ENCODE results near the gene PVALEF.

Gene PVALEF

GRCh38 chr17:81165246-81166032, at the start of gene PVALEF:
Gene PVALEF (plus strand): TSS chr17:81165507. CDS start chr17:81181227, 15,720 bp downstream.
- CTCF ChIA-PET = no interaction called here
- Mint-ChIP-seq H3K27me3 (peaks cover 46% of the 10 kb centered on the region), H3K36me3 (no peaks in the 10 kb centered on the region), H3K27ac (no peak within 1 kb of the TSS), H3K9me3 (no peaks in the 10 kb centered on the region), H3K4me3 (no peak within 1 kb of the TSS), H3K4me1 (peaks cover 2% of the 10 kb centered on the region)
- no peak for DNase-seq

- no peak for DNase-seq
- Mint-ChIP-seq H3K27ac (no peak overlapping the region), H3K4me1 (peaks cover 3% of the 10 kb centered on the region), H3K4me3 (no peak overlapping the region), H3K9me3 (no peaks in the 10 kb centered on the region), H3K27me3 (peaks cover 17% of the 10 kb centered on the region), H3K36me3 (no peaks in the 10 kb centered on the region)
- CTCF ChIA-PET = no interaction called here
Observed at GRCh38 chr17:81115749-81116464, 49.4 kb upstream of the PVALEF start.

GRCh38 chr17:81116704-81117103, 48.6 kb upstream of the PVALEF start:
- no peak overlapping the region for H3K4me3 Mint-ChIP-seq
- H3K36me3 Mint-ChIP-seq = no peaks in the 10 kb centered on the region
- H3K27ac Mint-ChIP-seq = no peak overlapping the region
- peaks cover 17% of the 10 kb centered on the region for H3K27me3 Mint-ChIP-seq
- CTCF ChIA-PET = interaction anchor here (1.2 kb wide), 1 partner anchor 19 kb away, joined by 4 read pairs; no protein-coding TSS in a partner anchor
- no peaks in the 10 kb centered on the region for H3K9me3 Mint-ChIP-seq
- peaks cover 3% of the 10 kb centered on the region for H3K4me1 Mint-ChIP-seq
- DNase-seq = no peak

- Mint-ChIP-seq H3K27ac (no peak overlapping the region), H3K4me3 (no peak overlapping the region), H3K27me3 (peaks cover 17% of the 10 kb centered on the region), H3K9me3 (no peaks in the 10 kb centered on the region), H3K4me1 (peaks cover 3% of the 10 kb centered on the region), H3K36me3 (no peaks in the 10 kb centered on the region)
- DNase-seq = no peak
- CTCF ChIA-PET = interaction anchor here (1.2 kb wide), 1 partner anchor 20 kb away, joined by 4 read pairs; no protein-coding TSS in a partner anchor
Observed at GRCh38 chr17:81117672-81118198, 47.6 kb upstream of the PVALEF start.

GRCh38 chr17:81118308-81119221, 46.7 kb upstream of the PVALEF start:
- H3K27ac Mint-ChIP-seq = no peak overlapping the region
- no peak for DNase-seq
- H3K4me1 Mint-ChIP-seq = peaks cover 3% of the 10 kb centered on the region
- H3K27me3 Mint-ChIP-seq = peaks cover 17% of the 10 kb centered on the region
- H3K9me3 Mint-ChIP-seq = no peaks in the 10 kb centered on the region
- H3K4me3 Mint-ChIP-seq = peak overlapping the region; percentile 24
- H3K36me3 Mint-ChIP-seq = no peaks in the 10 kb centered on the region
- CTCF ChIA-PET = no interaction called here

- CTCF ChIA-PET = no interaction called here
- H3K27ac Mint-ChIP-seq = peak overlapping the region; percentile 67
- peak overlapping the region; percentile 35 for H3K4me3 Mint-ChIP-seq
- no peaks in the 10 kb centered on the region for H3K9me3 Mint-ChIP-seq
- no peaks in the 10 kb centered on the region for H3K36me3 Mint-ChIP-seq
- peaks cover 3% of the 10 kb centered on the region for H3K4me1 Mint-ChIP-seq
- peak; percentile 86 for DNase-seq
- peaks cover 17% of the 10 kb centered on the region for H3K27me3 Mint-ChIP-seq
Observed at GRCh38 chr17:81119223-81120148, 45.8 kb upstream of the PVALEF start.

- Mint-ChIP-seq H3K27me3 (peaks cover 17% of the 10 kb centered on the region), H3K9me3 (no peaks in the 10 kb centered on the region), H3K4me1 (peaks cover 3% of the 10 kb centered on the region), H3K4me3 (no peak overlapping the region), H3K36me3 (no peaks in the 10 kb centered on the region), H3K27ac (no peak overlapping the region)
- no peak for DNase-seq
- CTCF ChIA-PET = no interaction called here
Observed at GRCh38 chr17:81120149-81120484, 45.2 kb upstream of the PVALEF start.

- H3K36me3 Mint-ChIP-seq = no peaks in the 10 kb centered on the region
- CTCF ChIA-PET = no interaction called here
Observed at GRCh38 chr17:81120695-81121621, 44.3 kb upstream of the PVALEF start.

GRCh38 chr17:81121841-81122733, 43.2 kb upstream of the PVALEF start:
- no peaks in the 10 kb centered on the region for H3K9me3 Mint-ChIP-seq
- CTCF ChIA-PET = no interaction called here
- no peak overlapping the region for H3K4me3 Mint-ChIP-seq
- H3K4me1 Mint-ChIP-seq = peaks cover 3% of the 10 kb centered on the region
- H3K36me3 Mint-ChIP-seq = no peaks in the 10 kb centered on the region
- peaks cover 17% of the 10 kb centered on the region for H3K27me3 Mint-ChIP-seq
- H3K27ac Mint-ChIP-seq = no peak overlapping the region
- DNase-seq = no peak

More at GRCh38 chr17:81120695-81121621, 44.3 kb upstream of the PVALEF start:
- Mint-ChIP-seq H3K27ac (no peak overlapping the region), H3K4me3 (no peak overlapping the region), H3K4me1 (peaks cover 3% of the 10 kb centered on the region), H3K27me3 (peaks cover 17% of the 10 kb centered on the region), H3K9me3 (no peaks in the 10 kb centered on the region)
- no peak for DNase-seq

- Mint-ChIP-seq H3K27me3 (peaks cover 13% of the 10 kb centered on the region), H3K36me3 (no peaks in the 10 kb centered on the region)
- CTCF ChIA-PET = interaction anchor here (0.7 kb wide), 1 partner anchor 19 kb away, joined by 3 read pairs; no protein-coding TSS in a partner anchor
Observed at GRCh38 chr17:81123052-81124048, 42.0 kb upstream of the PVALEF start.

GRCh38 chr17:81124377-81124776, 40.9 kb upstream of the PVALEF start:
- Mint-ChIP-seq H3K4me1 (no peaks in the 10 kb centered on the region), H3K27ac (no peak overlapping the region), H3K9me3 (no peaks in the 10 kb centered on the region), H3K27me3 (peaks cover 4% of the 10 kb centered on the region), H3K4me3 (no peak overlapping the region), H3K36me3 (no peaks in the 10 kb centered on the region)
- CTCF ChIA-PET = no interaction called here
- no peak for DNase-seq

More at GRCh38 chr17:81123052-81124048, 42.0 kb upstream of the PVALEF start:
- peaks cover 3% of the 10 kb centered on the region for H3K4me1 Mint-ChIP-seq
- H3K27ac Mint-ChIP-seq = no peak overlapping the region
- no peaks in the 10 kb centered on the region for H3K9me3 Mint-ChIP-seq
- no peak overlapping the region for H3K4me3 Mint-ChIP-seq
- DNase-seq = no peak

Measured in activated naive CD4-positive, alpha-beta T cell treated with anti-CD3 and anti-CD28 coated beads, Interleukin-2, amount 10 ng/mL, durations not matched to agents 7 days and 5 days (primary cell).